Nucleus accumbens (tissue), 56 donors: ENCODE data around the gene KIF26A.
"Not testable (repeated sequence)": the region's sequence is repeated elsewhere in the genome, so short reads cannot be mapped to it uniquely, and the experiment has no call there.

Experiments used
- DNase-seq, 56 donors: peaks; one replicate each; lab custom pipeline; 2025; lab: John Stamatoyannopoulos, UW

KIF26A gene

DNA sequence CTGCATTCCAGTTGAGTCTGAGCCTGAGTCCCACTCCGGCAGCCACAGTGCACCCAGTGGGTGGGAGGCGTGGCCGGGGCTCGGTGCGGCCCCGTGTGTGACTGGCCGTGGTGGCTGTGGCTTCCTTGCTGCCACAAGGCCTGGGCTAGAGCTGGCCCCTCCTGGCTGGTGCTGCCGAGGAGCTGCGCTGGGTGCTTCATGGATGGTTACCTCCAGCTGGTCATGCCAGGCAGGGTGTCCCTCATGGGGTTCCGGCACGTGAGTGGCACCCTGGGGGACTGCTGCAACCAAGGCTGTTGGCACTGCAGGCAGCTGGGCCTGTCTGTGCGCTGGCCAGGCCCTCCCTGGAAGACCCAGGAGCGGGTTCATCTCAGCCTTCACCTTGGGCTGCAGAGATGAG is 62.7 kb downstream of the KIF26A start:
- DNase-seq, result no peak

- no peak for DNase-seq
Measured at GRCh38 chr14:104201496-104201895, 63.1 kb downstream of the KIF26A start.

- DNase-seq, result peak in 9 of 56 donors; percentile 4 to 54 (median 22)
Measured at GRCh38 chr14:104202259-104203070, 64.1 kb downstream of the KIF26A start.

DNA sequence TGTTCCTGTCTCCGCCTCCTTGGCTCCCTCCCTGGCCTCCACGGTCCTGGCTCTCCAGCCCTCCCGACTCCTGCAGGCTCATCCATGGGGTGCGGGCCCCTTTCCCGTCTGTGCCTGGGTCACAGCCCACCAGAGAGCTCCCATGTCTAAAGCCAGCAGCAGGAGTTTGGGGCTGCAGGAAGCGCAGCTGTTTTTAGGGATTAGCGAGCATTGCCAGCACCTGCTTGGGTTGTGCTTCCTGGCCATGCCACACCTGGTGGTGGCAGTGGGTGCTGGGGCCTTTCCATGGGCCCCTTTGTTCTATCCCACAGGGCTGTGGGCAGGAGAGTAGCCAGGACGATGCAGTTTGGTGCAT is 64.7 kb downstream of the KIF26A start:
- DNase-seq, result no peak

GRCh38 chr14:104204660-104205149 is 66.3 kb downstream of the KIF26A start:
- DNase-seq, result no peak

DNA sequence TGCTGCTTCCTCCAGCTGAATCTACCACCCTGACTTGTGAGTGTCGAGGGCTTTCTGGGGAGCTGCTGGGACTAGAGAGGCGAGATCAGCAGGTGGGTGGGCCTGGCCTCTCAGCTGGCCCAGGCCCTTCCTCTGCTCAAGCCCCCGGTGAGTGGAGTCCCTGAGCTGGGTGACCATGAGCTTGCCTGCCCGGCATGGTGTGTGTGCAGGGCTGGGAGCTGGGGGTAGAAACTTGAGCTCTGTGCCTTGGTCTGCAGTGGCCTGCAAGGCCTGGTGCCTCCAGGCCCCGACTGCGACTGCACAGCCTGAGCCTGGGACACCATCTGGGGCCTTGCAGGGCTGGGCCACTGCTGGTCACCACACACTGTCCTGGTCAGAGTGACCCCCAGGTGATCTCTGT is 67.4 kb downstream of the KIF26A start:
- DNase-seq, result no peak

- DNase-seq, result peak in 26 of 56 donors; percentile 6 to 59 (median 26)
Measured at GRCh38 chr14:104206281-104206904, 68.0 kb downstream of the KIF26A start.

DNA sequence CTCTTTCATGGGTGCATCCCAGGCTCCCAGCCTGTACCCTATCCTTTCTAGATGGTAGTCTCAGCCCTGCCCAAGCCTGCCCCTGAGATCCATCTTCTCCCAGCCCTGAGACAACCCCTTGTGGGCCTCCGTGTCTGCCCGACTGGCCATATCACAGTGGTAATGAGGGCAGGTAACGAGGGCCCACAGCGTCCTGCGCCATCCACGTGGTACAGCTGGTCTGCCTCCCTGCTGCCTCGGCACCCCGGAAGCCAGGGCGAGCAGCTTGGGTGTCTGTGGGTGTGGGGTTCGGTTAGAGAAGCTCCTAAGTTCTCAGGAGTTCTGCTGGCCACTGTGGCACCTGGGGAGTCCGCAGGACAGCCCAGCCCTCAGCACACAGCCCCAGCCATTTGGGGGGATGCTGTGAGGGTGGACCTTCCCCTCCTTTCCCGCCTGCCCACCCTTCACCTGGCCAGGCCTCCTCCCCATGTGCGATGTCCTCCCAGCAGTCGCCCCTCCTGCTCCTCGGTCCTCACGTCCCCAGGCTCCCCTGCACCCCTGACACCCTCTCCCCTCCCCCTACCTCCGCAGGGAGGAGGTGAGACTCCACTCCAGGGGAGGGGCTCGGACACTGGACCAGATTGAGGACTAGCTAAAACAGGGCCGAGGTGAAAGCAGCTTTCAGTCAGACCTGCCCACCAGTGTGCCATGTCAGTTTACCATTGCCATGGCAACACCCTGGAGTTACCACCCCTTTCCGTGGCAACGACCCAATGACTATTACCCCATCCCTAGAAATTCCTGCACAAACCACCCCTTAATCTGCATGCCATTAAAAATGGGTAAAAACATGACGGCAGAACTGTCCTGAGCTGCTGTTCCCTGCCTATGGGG is 69.0 kb downstream of the KIF26A start:
- no peak for DNase-seq

DNA sequence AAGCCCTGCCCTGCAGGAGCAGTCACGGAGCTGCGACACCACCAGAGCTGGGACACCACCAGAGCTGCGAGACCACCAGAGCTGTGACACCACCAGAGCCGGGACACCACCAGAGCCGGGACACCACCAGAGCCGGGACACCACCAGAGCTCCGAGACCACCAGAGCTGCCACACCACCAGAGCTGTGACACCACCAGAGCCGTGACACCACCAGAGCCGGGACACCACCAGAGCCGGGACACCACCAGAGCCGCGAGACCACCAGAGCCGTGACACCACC is 69.6 kb downstream of the KIF26A start:
- not testable (repeated sequence) for DNase-seq

DNA sequence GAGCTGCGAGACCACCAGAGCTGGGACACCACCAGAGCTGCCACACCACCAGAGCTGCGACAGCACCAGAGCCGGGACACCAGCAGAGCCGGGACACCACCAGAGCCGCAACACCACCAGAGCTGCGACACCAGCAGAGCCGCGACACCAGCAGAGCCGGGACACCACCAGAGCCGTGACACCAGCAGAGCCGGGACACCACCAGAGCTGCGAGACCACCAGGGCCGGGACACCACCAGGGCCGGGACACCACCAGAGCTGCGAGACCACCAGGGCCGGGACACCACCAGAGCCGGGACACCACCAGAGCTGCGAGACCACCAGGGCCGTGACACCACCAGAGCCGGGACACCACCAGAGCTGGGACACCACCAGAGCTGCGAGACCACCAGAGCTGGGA is 69.9 kb downstream of the KIF26A start:
- DNase-seq, result not testable (repeated sequence)

DNA sequence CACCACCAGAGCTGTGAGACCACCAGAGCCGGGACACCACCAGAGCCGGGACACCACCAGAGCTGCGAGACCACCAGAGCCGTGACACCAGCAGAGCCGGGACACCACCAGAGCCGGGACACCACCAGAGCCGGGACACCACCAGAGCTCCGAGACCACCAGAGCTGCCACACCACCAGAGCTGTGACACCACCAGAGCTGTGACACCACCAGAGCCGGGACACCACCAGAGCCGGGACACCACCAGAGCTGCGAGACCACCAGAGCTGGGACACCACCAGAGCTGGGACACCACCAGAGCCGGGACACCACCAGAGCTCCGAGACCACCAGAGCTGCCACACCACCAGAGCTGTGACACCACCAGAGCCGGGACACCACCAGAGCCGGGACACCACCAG is 70.7 kb downstream of the KIF26A start:
- DNase-seq, result not testable (repeated sequence)

- DNase-seq, result peak in 4 of 56 donors; percentile 7 to 42 (median 24)
Measured at GRCh38 chr14:104209985-104210816, 71.8 kb downstream of the KIF26A start.

DNA sequence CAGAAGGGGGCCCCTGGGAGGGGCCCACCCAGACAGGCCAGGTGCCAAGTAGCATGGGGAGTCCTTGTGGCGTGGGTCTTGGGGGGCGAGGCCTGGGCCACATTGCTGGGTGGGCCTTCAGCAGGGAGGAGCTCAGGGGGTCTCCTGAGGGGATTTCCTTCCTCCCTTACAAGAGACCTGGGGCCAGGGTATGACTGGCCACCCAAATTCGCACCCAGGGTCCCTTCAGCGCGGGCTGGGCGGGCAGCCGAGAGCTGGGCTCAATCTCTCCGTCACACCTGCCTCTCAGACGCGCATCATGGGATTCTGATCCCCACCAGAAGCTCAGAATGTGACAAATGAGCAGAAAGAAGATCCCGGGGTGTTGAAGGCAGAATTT is 72.4 kb downstream of the KIF26A start:
- DNase-seq, result no peak

GRCh38 chr14:104211215-104211614 is 72.8 kb downstream of the KIF26A start:
- DNase-seq, result no peak

DNA sequence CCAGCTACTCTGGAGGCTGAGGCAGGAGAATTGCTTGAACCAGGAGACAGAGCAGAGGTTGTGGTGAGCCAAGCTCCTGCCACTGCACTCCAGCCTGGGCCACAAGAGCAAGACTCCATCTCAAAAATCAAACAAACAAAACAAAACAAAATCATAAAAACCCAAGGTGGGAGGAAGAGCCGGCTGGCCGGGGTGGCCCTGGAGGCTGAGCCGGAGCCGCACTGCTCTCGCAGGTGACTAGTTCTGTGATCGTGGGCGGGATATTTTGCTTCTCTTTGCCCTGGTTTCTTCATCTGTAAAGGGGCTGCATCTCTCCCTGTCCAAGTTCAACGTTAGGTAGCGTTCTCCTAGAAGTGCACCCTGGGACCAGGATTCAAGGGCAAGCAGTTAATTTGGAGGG is 73.4 kb downstream of the KIF26A start:
- DNase-seq, result no peak

DNA sequence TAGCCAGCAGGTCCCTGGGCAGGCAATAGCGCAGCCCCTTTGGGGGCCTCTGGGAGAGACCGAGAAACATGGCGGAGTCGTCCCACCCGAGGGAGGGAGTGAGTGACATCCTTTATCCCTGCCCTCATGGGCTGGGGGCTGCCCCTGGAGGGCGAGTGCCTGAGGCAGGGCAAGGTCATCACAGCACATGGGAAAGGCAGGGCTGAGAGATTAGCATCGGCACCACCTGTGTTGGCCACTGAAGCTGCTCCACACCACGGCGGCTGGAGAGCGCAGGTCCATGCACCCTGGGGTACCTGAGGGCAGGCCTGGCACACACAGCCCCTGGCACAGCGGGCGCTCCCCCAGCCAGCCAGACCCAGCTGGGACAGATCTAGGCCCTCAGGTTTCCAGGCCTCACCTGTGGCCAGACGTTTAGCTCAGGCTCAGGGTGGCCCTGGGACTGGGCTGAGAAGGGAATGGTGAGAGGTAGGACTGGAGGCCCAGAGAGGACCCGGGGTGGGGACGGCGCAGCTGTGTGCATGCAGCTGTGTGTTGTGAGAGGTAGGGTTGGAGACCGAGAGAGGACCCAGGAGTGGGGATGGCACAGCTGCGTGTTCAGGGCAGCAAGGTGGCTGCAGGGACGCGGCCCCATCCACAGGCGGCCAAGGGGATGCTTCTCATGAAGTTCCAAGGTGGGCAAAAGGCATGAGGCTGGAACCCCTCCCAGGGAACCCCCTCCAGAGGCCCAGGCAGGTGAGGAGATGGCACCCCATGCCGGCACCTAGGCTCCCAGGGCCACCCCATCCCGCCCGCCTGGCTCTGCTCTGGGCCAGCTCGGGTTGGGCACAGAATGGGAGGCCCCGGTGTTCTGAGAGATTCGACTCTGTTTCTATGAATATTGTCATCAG is 74.1 kb downstream of the KIF26A start:
- no peak for DNase-seq

DNA sequence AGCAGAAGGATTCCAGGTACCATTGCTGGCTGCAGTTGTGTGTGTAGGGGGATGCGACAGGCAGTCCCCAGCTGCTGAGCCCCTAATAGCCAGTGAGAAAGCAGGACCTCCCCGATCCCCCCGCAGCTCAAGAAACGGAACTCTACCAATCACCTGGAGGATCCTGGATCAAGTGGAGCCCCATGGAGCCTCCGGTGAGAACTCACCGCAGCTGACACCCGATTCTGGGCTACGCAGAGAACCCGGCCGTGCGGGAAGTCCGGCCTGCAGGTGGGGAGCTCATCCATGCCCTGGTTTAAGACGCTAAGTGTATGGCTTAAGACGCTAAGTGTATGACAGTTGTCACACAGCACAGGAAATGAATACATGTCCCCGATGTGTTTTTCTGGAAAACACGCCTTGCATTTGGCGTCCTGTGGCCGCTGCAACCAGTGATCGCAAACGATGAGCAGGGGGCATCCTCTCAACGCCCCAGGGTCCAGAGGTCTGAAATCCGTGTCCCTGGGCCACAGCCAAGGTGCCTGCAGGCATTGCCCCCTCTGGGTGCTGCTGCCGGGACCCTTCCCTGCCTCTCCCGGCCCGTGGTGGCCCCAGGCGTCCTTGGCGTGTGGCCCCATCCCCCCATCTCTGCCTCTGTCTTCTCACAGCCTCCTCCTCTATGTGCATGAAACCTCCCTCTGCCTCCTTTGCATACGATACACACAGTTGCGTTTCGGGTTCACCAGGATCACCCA is 75.1 kb downstream of the KIF26A start:
- DNase-seq, result no peak

GRCh38 chr14:104214431-104215218 is 76.2 kb downstream of the KIF26A start:
- DNase-seq, result no peak
